Liver (tissue), 9 donors: ENCODE results near the gene LEF1. TPM values are rescaled to one million over a fixed set of nuclear protein-coding genes. Genes with fewer than 3 reads are reported as not detected.

Source experiments
- DNase-seq: peaks from one replicate; pipeline ENCODE4 v3.0.0-alpha.2; 2017; ENCODE audit warnings: low spot score
- H3K27ac ChIP-seq, 2 donors: one replicate each; pipeline ENCODE4 v1.7.0; 2013; ENCODE audit warnings: inconsistent platforms in 2 of 2, low read length in 2 of 2, control low read depth in 1 of 2, low read depth in 1 of 2, mild to moderate bottlenecking in 1 of 2
- H3K27me3 ChIP-seq, 4 donors: one replicate each; pipeline versions ENCODE4 v1.6.1 to v1.7.0; 2013; ENCODE audit warnings: low read length in 3 of 4, inconsistent platforms in 1 of 4, mild to moderate bottlenecking in 1 of 4, moderate library complexity in 1 of 4; ENCODE audit not compliant: control insufficient read depth in 4 of 4, insufficient read depth in 4 of 4
- H3K36me3 ChIP-seq, 4 donors: one replicate each; pipeline versions ENCODE4 v1.6.1 to v1.7.0; 2013; ENCODE audit warnings: low read length in 3 of 4, mild to moderate bottlenecking in 3 of 4, low read depth in 1 of 4, moderate library complexity in 1 of 4; ENCODE audit not compliant: control insufficient read depth in 4 of 4, insufficient read depth in 3 of 4
- H3K4me1 ChIP-seq, 4 donors: one replicate each; pipeline versions ENCODE4 v1.6.1 to v1.7.0; 2013; ENCODE audit warnings: low read length in 3 of 4, mild to moderate bottlenecking in 3 of 4, moderate library complexity in 1 of 4; ENCODE audit not compliant: control insufficient read depth in 4 of 4, insufficient read depth in 4 of 4
- H3K4me3 ChIP-seq, 3 donors: one replicate each; pipeline versions ENCODE4 v1.6.1 to v1.7.0; 2013; ENCODE audit warnings: low read length in 3 of 3, control low read depth in 1 of 3, low read depth in 1 of 3, mild to moderate bottlenecking in 1 of 3
- H3K9ac ChIP-seq, 2 donors: one replicate each; pipeline ENCODE4 v1.7.0; 2013; ENCODE audit warnings: low read length in 2 of 2, mild to moderate bottlenecking in 2 of 2, moderate library complexity in 2 of 2, control low read depth in 1 of 2, low read depth in 1 of 2
- H3K9me3 ChIP-seq, 4 donors: one replicate each; pipeline versions ENCODE4 v1.6.1 to v1.7.0; 2013; ENCODE audit warnings: low read length in 3 of 4; ENCODE audit not compliant: control insufficient read depth in 4 of 4
- EGR1 ChIP-seq, 2 donors: IDR thresholded peaks; 2 replicates each; pipeline ENCODE4 v1.6.1; 2016 to 2018; ENCODE audit warnings: antibody characterized with exemption in 2 of 2, low read depth in 2 of 2
- FOXA1 ChIP-seq: IDR thresholded peaks from 2 replicates; pipeline ENCODE4 v1.6.1; 2016; ENCODE audit warnings: antibody characterized with exemption
- FOXA2 ChIP-seq: IDR thresholded peaks from 2 replicates; pipeline ENCODE4 v1.6.1; 2016; ENCODE audit warnings: antibody characterized with exemption
- GABPA ChIP-seq, 2 donors: IDR thresholded peaks in 1 of 2; conservative IDR thresholded peaks in 1 of 2; 2 replicates each; pipeline ENCODE4 v1.6.1; 2016; ENCODE audit warnings: antibody characterized with exemption in 2 of 2, mild to moderate bottlenecking in 1 of 2, moderate library complexity in 1 of 2
- HNF4A ChIP-seq, 2 donors: conservative IDR thresholded peaks; 2 replicates each; pipeline ENCODE4 v1.6.1; 2016; ENCODE audit warnings: antibody characterized with exemption in 2 of 2, mild to moderate bottlenecking in 2 of 2
- HNF4G ChIP-seq: IDR thresholded peaks from 2 replicates; pipeline ENCODE4 v1.6.1; 2016; ENCODE audit warnings: antibody characterized with exemption
- JUND ChIP-seq, 2 donors: IDR thresholded peaks; 2 replicates each; pipeline ENCODE4 v1.6.1; 2016; ENCODE audit warnings: antibody characterized with exemption in 2 of 2
- NR2F2 ChIP-seq: IDR thresholded peaks from 2 replicates; pipeline ENCODE4 v1.6.1; 2016; ENCODE audit warnings: antibody characterized with exemption
- RAD21 ChIP-seq, 2 donors: IDR thresholded peaks; 2 replicates each; pipeline ENCODE4 v1.6.1; 2016; ENCODE audit warnings: antibody characterized with exemption in 2 of 2, mild to moderate bottlenecking in 2 of 2
- RXRA ChIP-seq, 2 donors: IDR thresholded peaks; 2 replicates each; pipeline ENCODE4 v1.6.1; 2017 to 2018; ENCODE audit warnings: antibody characterized with exemption in 2 of 2, mild to moderate bottlenecking in 1 of 2
- SP1 ChIP-seq: IDR thresholded peaks from 2 replicates; pipeline ENCODE4 v1.6.1; 2018; ENCODE audit warnings: antibody characterized with exemption, mild to moderate bottlenecking
- TAF1 ChIP-seq: conservative IDR thresholded peaks from 2 replicates; pipeline ENCODE4 v1.6.1; 2016; ENCODE audit warnings: antibody characterized with exemption, mild to moderate bottlenecking
- YY1 ChIP-seq: IDR thresholded peaks from 2 replicates; pipeline ENCODE4 v1.6.1; 2016; ENCODE audit warnings: antibody characterized with exemption, mild to moderate bottlenecking
- WGBS: extraction: QIAGEN DNeasy Blood & Tissue Kit; methylation state at CpG from one replicate; pipeline ENCODE4 v1.1.7; 2013; 5-methylcytosine and 5-hydroxymethylcytosine counted together
- polyA plus RNA-seq, 2 donors: library from polyadenylated mRNA; stranded (reverse) in 1 of 2; unstranded in 1 of 2; fragments of 200-250 nt in 1 of 2; fragments of >200 nt in 1 of 2; fragmentation: Nextera tagmentation in 1 of 2; extraction: Ambion mirVana in 1 of 2; gene quantifications; one replicate each; pipeline versions ENCODE4 v1.2.1 to v1.2.3, GENCODE V29; 2013 to 2015
- total RNA-seq, 2 donors: library from RNA; depleted of rRNA; stranded (reverse); fragments of >200 nt; gene quantifications; one replicate each; pipeline ENCODE4 v1.2.3, GENCODE V29; 2014
- TF ChIP-seq, protein P1 (sequence below): fragments of 150-350 bp; IDR thresholded peaks from 2 replicates; pipeline ENCODE4 v1.5.1; 2017; ENCODE audit warnings: improper control_type of control experiment, low read depth, low read length; ENCODE audit not compliant: missing input control
- TF ChIP-seq, protein P2 (sequence below): IDR thresholded peaks from 2 replicates; pipeline ENCODE4 v1.6.1; 2016; ENCODE audit warnings: antibody characterized with exemption
- TF ChIP-seq, protein P3 (sequence below): IDR thresholded peaks from 2 replicates; pipeline ENCODE4 v1.6.1; 2016; ENCODE audit warnings: antibody characterized with exemption
- TF ChIP-seq, protein P4 (sequence below): IDR thresholded peaks from 2 replicates; pipeline ENCODE4 v1.6.1; 2016; ENCODE audit warnings: antibody characterized with exemption, mild to moderate bottlenecking
- donor health status: healthy.
- donor health status: healthy.
- donor health status: healthy.
- donor health status: healthy.
- donor health status: healthy.

Gene LEF1
- total and polyA plus RNA-seq, 4 donors: 0.22 to 6.4 (median 0.46) TPM

DNA sequence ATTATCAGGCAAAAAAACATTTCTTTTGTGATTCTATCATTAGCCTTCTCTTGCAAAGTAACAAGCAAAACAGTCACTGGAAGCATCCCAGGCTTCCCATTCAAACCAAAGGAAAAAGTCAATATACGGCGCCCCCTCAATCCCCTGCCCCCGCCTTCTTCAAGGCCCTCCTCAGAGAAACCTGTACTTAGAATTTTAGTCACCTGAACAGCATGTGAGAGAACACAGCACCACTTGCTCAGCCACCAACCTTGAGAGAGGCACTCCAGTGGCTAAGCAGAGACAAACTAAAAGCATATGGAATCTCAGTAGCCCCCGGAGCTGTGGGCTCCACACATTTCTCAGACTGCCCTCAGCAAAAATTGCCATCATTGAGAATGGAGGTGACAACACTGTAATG is 25.2 kb downstream of the LEF1 start:
- no peaks in the 10 kb centered on the region for H3K36me3 ChIP-seq
- no peak overlapping the region for H3K27ac ChIP-seq
- H3K4me1 ChIP-seq: no peaks in the 10 kb centered on the region
- 77% methylated on average over 4 of the region's 4 CpGs for WGBS
- no peaks in the 10 kb centered on the region for H3K9me3 ChIP-seq
- H3K4me3 ChIP-seq: no peak overlapping the region
- H3K27me3 ChIP-seq: peaks cover 0 to 5% (median 2%) of the 10 kb centered on the region in 4 donors
- DNase-seq: no peak
- H3K9ac ChIP-seq: no peak overlapping the region
- TF ChIP-seq FOXA2 (no peak), JUND (IDR thresholded peaks at IDR 0.05) (no peak), FOXA1 (no peak), EGR1 (IDR thresholded peaks at IDR 0.05; ENCODE audit: low read depth in 2 of 2) (no peak), HNF4G (no peak), GABPA (IDR thresholded peaks at IDR 0.05 in 1 of 2, conservative IDR thresholded peaks at IDR 0.05 in 1 of 2) (no peak), TAF1 (no peak), RXRA (IDR thresholded peaks at IDR 0.05) (no peak), HNF4A (conservative IDR thresholded peaks at IDR 0.05) (no peak), YY1 (no peak), SP1 (no peak), RAD21 (IDR thresholded peaks at IDR 0.05) (no peak), NR2F2 (no peak)
- TF ChIP-seq, protein P1, sequence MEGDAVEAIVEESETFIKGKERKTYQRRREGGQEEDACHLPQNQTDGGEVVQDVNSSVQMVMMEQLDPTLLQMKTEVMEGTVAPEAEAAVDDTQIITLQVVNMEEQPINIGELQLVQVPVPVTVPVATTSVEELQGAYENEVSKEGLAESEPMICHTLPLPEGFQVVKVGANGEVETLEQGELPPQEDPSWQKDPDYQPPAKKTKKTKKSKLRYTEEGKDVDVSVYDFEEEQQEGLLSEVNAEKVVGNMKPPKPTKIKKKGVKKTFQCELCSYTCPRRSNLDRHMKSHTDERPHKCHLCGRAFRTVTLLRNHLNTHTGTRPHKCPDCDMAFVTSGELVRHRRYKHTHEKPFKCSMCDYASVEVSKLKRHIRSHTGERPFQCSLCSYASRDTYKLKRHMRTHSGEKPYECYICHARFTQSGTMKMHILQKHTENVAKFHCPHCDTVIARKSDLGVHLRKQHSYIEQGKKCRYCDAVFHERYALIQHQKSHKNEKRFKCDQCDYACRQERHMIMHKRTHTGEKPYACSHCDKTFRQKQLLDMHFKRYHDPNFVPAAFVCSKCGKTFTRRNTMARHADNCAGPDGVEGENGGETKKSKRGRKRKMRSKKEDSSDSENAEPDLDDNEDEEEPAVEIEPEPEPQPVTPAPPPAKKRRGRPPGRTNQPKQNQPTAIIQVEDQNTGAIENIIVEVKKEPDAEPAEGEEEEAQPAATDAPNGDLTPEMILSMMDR: no peak
- TF ChIP-seq, protein P2, sequence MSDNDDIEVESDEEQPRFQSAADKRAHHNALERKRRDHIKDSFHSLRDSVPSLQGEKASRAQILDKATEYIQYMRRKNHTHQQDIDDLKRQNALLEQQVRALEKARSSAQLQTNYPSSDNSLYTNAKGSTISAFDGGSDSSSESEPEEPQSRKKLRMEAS: no peak
- TF ChIP-seq, protein P3, sequence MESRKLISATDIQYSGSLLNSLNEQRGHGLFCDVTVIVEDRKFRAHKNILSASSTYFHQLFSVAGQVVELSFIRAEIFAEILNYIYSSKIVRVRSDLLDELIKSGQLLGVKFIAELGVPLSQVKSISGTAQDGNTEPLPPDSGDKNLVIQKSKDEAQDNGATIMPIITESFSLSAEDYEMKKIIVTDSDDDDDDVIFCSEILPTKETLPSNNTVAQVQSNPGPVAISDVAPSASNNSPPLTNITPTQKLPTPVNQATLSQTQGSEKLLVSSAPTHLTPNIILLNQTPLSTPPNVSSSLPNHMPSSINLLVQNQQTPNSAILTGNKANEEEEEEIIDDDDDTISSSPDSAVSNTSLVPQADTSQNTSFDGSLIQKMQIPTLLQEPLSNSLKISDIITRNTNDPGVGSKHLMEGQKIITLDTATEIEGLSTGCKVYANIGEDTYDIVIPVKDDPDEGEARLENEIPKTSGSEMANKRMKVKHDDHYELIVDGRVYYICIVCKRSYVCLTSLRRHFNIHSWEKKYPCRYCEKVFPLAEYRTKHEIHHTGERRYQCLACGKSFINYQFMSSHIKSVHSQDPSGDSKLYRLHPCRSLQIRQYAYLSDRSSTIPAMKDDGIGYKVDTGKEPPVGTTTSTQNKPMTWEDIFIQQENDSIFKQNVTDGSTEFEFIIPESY: no peak

DNA sequence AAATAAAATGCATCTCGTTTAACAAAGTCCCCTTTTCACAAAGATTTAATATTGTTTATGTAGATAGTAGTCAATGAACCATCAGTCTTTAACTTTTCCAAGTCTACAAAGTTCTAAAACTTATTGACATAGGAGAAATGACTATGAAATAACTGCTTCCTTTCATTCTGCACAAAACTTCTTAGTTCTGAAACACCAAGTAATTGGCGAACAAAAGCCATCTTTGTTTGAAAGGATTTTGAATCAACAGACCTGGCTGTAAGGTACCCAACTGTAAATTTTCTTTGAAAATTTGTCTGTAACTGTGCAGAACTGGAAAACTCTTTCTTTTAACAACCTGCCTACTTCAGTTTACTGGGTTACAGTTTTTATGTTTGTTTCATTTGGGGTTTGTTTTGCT is 25.9 kb downstream of the LEF1 start:
- no peak overlapping the region for H3K9ac ChIP-seq
- WGBS: 70% methylated on average over 2 of the region's 2 CpGs

More for the DNA sequence above, 25.9 kb downstream of the LEF1 start:
- no peak overlapping the region for H3K4me3 ChIP-seq
- no peaks in the 10 kb centered on the region for H3K4me1 ChIP-seq
- no peak overlapping the region for H3K27ac ChIP-seq
- DNase-seq: no peak
- no peaks in the 10 kb centered on the region for H3K9me3 ChIP-seq
- no peaks in the 10 kb centered on the region for H3K36me3 ChIP-seq
- H3K27me3 ChIP-seq: peaks cover 0 to 5% (median 2%) of the 10 kb centered on the region in 4 donors
- TF ChIP-seq, protein P1: no peak
- no peak for TF ChIP-seq JUND (IDR thresholded peaks at IDR 0.05)
- TF ChIP-seq FOXA1: no peak
- TF ChIP-seq, protein P4, sequence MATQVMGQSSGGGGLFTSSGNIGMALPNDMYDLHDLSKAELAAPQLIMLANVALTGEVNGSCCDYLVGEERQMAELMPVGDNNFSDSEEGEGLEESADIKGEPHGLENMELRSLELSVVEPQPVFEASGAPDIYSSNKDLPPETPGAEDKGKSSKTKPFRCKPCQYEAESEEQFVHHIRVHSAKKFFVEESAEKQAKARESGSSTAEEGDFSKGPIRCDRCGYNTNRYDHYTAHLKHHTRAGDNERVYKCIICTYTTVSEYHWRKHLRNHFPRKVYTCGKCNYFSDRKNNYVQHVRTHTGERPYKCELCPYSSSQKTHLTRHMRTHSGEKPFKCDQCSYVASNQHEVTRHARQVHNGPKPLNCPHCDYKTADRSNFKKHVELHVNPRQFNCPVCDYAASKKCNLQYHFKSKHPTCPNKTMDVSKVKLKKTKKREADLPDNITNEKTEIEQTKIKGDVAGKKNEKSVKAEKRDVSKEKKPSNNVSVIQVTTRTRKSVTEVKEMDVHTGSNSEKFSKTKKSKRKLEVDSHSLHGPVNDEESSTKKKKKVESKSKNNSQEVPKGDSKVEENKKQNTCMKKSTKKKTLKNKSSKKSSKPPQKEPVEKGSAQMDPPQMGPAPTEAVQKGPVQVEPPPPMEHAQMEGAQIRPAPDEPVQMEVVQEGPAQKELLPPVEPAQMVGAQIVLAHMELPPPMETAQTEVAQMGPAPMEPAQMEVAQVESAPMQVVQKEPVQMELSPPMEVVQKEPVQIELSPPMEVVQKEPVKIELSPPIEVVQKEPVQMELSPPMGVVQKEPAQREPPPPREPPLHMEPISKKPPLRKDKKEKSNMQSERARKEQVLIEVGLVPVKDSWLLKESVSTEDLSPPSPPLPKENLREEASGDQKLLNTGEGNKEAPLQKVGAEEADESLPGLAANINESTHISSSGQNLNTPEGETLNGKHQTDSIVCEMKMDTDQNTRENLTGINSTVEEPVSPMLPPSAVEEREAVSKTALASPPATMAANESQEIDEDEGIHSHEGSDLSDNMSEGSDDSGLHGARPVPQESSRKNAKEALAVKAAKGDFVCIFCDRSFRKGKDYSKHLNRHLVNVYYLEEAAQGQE: no peak
- TF ChIP-seq SP1: no peak
- no peak for TF ChIP-seq HNF4G
